ENCODE measurements around the gene RERE. TPM values are rescaled to one million over a fixed set of nuclear protein-coding genes. Genes with fewer than 3 reads are reported as not detected.
A peak's percentile ranks its signal among the peaks of the same experiment; 100 is the strongest.

Gene RERE
- total and polyA plus RNA-seq, 2 experiments from 2014 or later, result 148 to 170 TPM

GRCh38 chr1:8580566-8580965 lies 236.9 kb downstream of the RERE start:
- Mint-ChIP-seq H3K4me3 (no peak overlapping the region), H3K27me3 (ENCODE audit: insufficient read depth, low read depth, poor library complexity) (peaks cover 6% of the 10 kb centered on the region), H3K9me3 (no peaks in the 10 kb centered on the region), H3K4me1 (peaks cover 34% of the 10 kb centered on the region), H3K36me3 (ENCODE audit: low read depth) (no peaks in the 10 kb centered on the region), H3K27ac (no peak overlapping the region)
- Histone ChIP-seq H2AFZ (no peak overlapping the region), H3K27ac (ENCODE audit: low read depth) (no peak overlapping the region), H3K4me3 (no peak overlapping the region), H3K9me2 (ENCODE audit: insufficient read depth) (no peaks in the 10 kb centered on the region), H3K27me3 (ENCODE audit: insufficient read depth) (no peaks in the 10 kb centered on the region), H4K20me1 (replicated peaks; ENCODE audit: insufficient read depth) (peaks cover 46% of the 10 kb centered on the region), H3K79me2 (replicated peaks; ENCODE audit: insufficient read depth) (peaks cover 99% of the 10 kb centered on the region), H3F3A (replicated peaks; ENCODE audit: low read depth) (no peaks in the 10 kb centered on the region), H3K36me3 (ENCODE audit: insufficient read depth) (no peaks in the 10 kb centered on the region), H3K4me1 (ENCODE audit: insufficient read depth) (peaks cover 17% of the 10 kb centered on the region), H3K4me2 (no peak overlapping the region)
- DNase-seq (ENCODE audit: low spot score) (no peak), ATAC-seq (0 out of 3 replicates have a peak, but pooled peaks have one; percentile 27)
- TF ChIP-seq ETS1 (IDR thresholded peaks at IDR 0.05) (no peak), ZNF114 (CRISPR knock-in tag; IDR thresholded peaks at IDR 0.05) (no peak)

GRCh38 chr1:8578936-8579335 lies 238.5 kb downstream of the RERE start:
- Histone ChIP-seq H4K20me1 (replicated peaks; ENCODE audit: insufficient read depth) (peaks cover 38% of the 10 kb centered on the region), H3K36me3 (ENCODE audit: insufficient read depth) (no peaks in the 10 kb centered on the region), H3K9me2 (ENCODE audit: insufficient read depth) (no peaks in the 10 kb centered on the region), H3K4me2 (no peak overlapping the region), H3F3A (replicated peaks; ENCODE audit: low read depth) (no peaks in the 10 kb centered on the region), H3K79me2 (replicated peaks; ENCODE audit: insufficient read depth) (peaks cover 97% of the 10 kb centered on the region), H3K27me3 (ENCODE audit: insufficient read depth) (no peaks in the 10 kb centered on the region), H3K4me3 (no peak overlapping the region), H3K4me1 (ENCODE audit: insufficient read depth) (peaks cover 19% of the 10 kb centered on the region), H2AFZ (no peak overlapping the region), H3K27ac (ENCODE audit: low read depth) (no peak overlapping the region)
- H3K4me1 Mint-ChIP-seq, result peaks cover 38% of the 10 kb centered on the region
- H3K4me3 Mint-ChIP-seq, result no peak overlapping the region
- H3K27ac Mint-ChIP-seq, result no peak overlapping the region
- peaks cover 6% of the 10 kb centered on the region for H3K27me3 Mint-ChIP-seq (ENCODE audit: insufficient read depth, low read depth, poor library complexity)
- no peaks in the 10 kb centered on the region for H3K9me3 Mint-ChIP-seq
- ATAC-seq (no peak), DNase-seq (ENCODE audit: low spot score) (no peak)
- H3K36me3 Mint-ChIP-seq (ENCODE audit: low read depth), result no peaks in the 10 kb centered on the region
- TF ChIP-seq JUNB (IDR thresholded peaks at IDR 0.05; ENCODE audit: unreplicated experiment) (no peak), EZH2 (IDR thresholded peaks at IDR 0.05; ENCODE audit: low read depth, unreplicated experiment) (no peak), EZH2phosphoT487 (IDR thresholded peaks at IDR 0.05; ENCODE audit: unreplicated experiment) (no peak), NANOG (IDR thresholded peaks at IDR 0.05; ENCODE audit: borderline replicate concordance) (no peak), ZNF331 (CRISPR knock-in tag; IDR thresholded peaks at IDR 0.05; ENCODE audit: low read depth) (no peak), ZNF114 (CRISPR knock-in tag; IDR thresholded peaks at IDR 0.05) (no peak), ZNF462 (CRISPR knock-in tag; IDR thresholded peaks at IDR 0.05) (no peak), POLR2AphosphoS5 (IDR thresholded peaks at IDR 0.05; ENCODE audit: low read depth) (no peak), CTCF (conservative IDR thresholded peaks at IDR 0.05; ENCODE audit: low read depth in 2 of 2) (no peak)
